ENCODE data around the gene CAPN14. TPM values are rescaled to one million over a fixed set of nuclear protein-coding genes. Genes with fewer than 3 reads are reported as not detected.

The CAPN14 gene
- total RNA-seq, 6 donors from 2014 or later, result 0.11 to 1.0 (median 0.27) TPM

GRCh38 chr2:31163011-31163539, 54.2 kb downstream of the CAPN14 start:
- WGBS, 2 donors, result 72 to 75% methylated on average over 6 of the region's 6 CpGs

GRCh38 chr2:31161637-31162036, 55.7 kb downstream of the CAPN14 start:
- Histone ChIP-seq H3K27ac (no peak overlapping the region), H3K36me3 (no peaks in the 10 kb centered on the region), H3K9me3 (no peaks in the 10 kb centered on the region), H3K4me3 (no peak overlapping the region), H3K4me1 (no peaks in the 10 kb centered on the region), H3K27me3 (no peaks in the 10 kb centered on the region)
- DNase-seq, result no peak
- WGBS, 2 donors, result 84 to 91% methylated on average over 6 of the region's 6 CpGs
- TF ChIP-seq POLR2AphosphoS5 (IDR thresholded peaks at IDR 0.05) (no peak), CTCF (IDR thresholded peaks at IDR 0.05) (no peak), POLR2A (IDR thresholded peaks at IDR 0.05) (no peak), EP300 (IDR thresholded peaks at IDR 0.05) (no peak)
- ATAC-seq (ENCODE audit: low FRiP score in 2 of 2), result no peak

More at GRCh38 chr2:31163011-31163539, 54.2 kb downstream of the CAPN14 start:
- Histone ChIP-seq H3K36me3 (no peaks in the 10 kb centered on the region), H3K27me3 (no peaks in the 10 kb centered on the region), H3K27ac (no peak overlapping the region), H3K9me3 (no peaks in the 10 kb centered on the region), H3K4me1 (no peaks in the 10 kb centered on the region), H3K4me3 (no peak overlapping the region)
- no peak for DNase-seq
- no peak for ATAC-seq (ENCODE audit: low FRiP score in 2 of 2)
- TF ChIP-seq EP300 (IDR thresholded peaks at IDR 0.05), result no peak
- no peak for TF ChIP-seq POLR2A (IDR thresholded peaks at IDR 0.05)
- no peak for TF ChIP-seq POLR2AphosphoS5 (IDR thresholded peaks at IDR 0.05)
- no peak for TF ChIP-seq CTCF (IDR thresholded peaks at IDR 0.05)

GRCh38 chr2:31151501-31151900, 65.8 kb downstream of the CAPN14 start:
- Histone ChIP-seq H3K27ac (no peak overlapping the region), H3K27me3 (no peaks in the 10 kb centered on the region), H3K9me3 (no peaks in the 10 kb centered on the region), H3K4me3 (no peak overlapping the region), H3K36me3 (no peaks in the 10 kb centered on the region), H3K4me1 (no peaks in the 10 kb centered on the region)
- ATAC-seq (ENCODE audit: low FRiP score in 2 of 2), result no peak
- no peak for TF ChIP-seq POLR2A (IDR thresholded peaks at IDR 0.05)
- TF ChIP-seq EP300 (IDR thresholded peaks at IDR 0.05), result no peak
- TF ChIP-seq POLR2AphosphoS5 (IDR thresholded peaks at IDR 0.05), result no peak
- no peak for TF ChIP-seq CTCF (IDR thresholded peaks at IDR 0.05)
- WGBS, 2 donors, result 82 to 89% methylated on average over 6 of the region's 6 CpGs
- no peak for DNase-seq

- WGBS, 2 donors, result 91 to 95% methylated on average over 5 to 6 of the region's 6 CpGs
- ATAC-seq (ENCODE audit: low FRiP score in 2 of 2) (no peak), DNase-seq (no peak)
- Histone ChIP-seq H3K27ac (no peak overlapping the region), H3K4me1 (no peaks in the 10 kb centered on the region), H3K9me3 (no peaks in the 10 kb centered on the region), H3K27me3 (no peaks in the 10 kb centered on the region), H3K4me3 (no peak overlapping the region), H3K36me3 (no peaks in the 10 kb centered on the region)
- TF ChIP-seq POLR2A (IDR thresholded peaks at IDR 0.05), result no peak
- TF ChIP-seq CTCF (IDR thresholded peaks at IDR 0.05), result no peak
- no peak for TF ChIP-seq POLR2AphosphoS5 (IDR thresholded peaks at IDR 0.05)
- TF ChIP-seq EP300 (IDR thresholded peaks at IDR 0.05), result no peak
These were observed 67.1 kb downstream of the CAPN14 start for GRCh38 chr2:31150120-31150670.

GRCh38 chr2:31148514-31148913, 68.8 kb downstream of the CAPN14 start:
- 81 to 82% methylated on average over 2 of the region's 2 CpGs for WGBS, 2 donors
- TF ChIP-seq EP300 (IDR thresholded peaks at IDR 0.05) (no peak), CTCF (IDR thresholded peaks at IDR 0.05) (no peak), POLR2A (IDR thresholded peaks at IDR 0.05) (no peak), POLR2AphosphoS5 (IDR thresholded peaks at IDR 0.05) (no peak)

More at GRCh38 chr2:31148514-31148913, 68.8 kb downstream of the CAPN14 start:
- Histone ChIP-seq H3K36me3 (no peaks in the 10 kb centered on the region), H3K27ac (no peak overlapping the region), H3K27me3 (no peaks in the 10 kb centered on the region), H3K4me1 (no peaks in the 10 kb centered on the region), H3K4me3 (no peak overlapping the region), H3K9me3 (no peaks in the 10 kb centered on the region)
- no peak for ATAC-seq (ENCODE audit: low FRiP score in 2 of 2)
- DNase-seq, result no peak

Data from upper lobe of left lung (tissue), 6 donors.